Dendritic cell treated with granulocyte-macrophage colony-stimulating factor and Interleukin-4, amounts not matched to agents 40 ng/mL and 50 ng/mL, for 4 days (primary cell): ENCODE results near the gene CPNE9.

ENCODE experiments used
- H3K27ac Mint-ChIP-seq: one replicate; pipeline ENCODE4 v1.8.0; 2022; ENCODE audit warnings: mild to moderate bottlenecking, mixed read lengths
- H3K27me3 Mint-ChIP-seq: one replicate; pipeline ENCODE4 v1.8.0; 2022; ENCODE audit warnings: mild to moderate bottlenecking, mixed read lengths
- H3K36me3 Mint-ChIP-seq: one replicate; pipeline ENCODE4 v1.8.0; 2022; ENCODE audit warnings: low read depth, mixed read lengths
- H3K4me1 Mint-ChIP-seq: one replicate; pipeline ENCODE4 v1.8.0; 2022; ENCODE audit warnings: low read depth, mixed read lengths
- H3K4me3 Mint-ChIP-seq: one replicate; pipeline ENCODE4 v1.8.0; 2022; ENCODE audit warnings: mild to moderate bottlenecking, moderate library complexity, mixed read lengths
- H3K9me3 Mint-ChIP-seq: one replicate; pipeline ENCODE4 v1.8.0; 2022; ENCODE audit warnings: mixed read lengths
- intact Hi-C: fragments of 100-400 bp; cut with micrococcal nuclease; formaldehyde crosslinking; loops from one replicate; pipeline ENCODE4 v1.15.0; 2022

Gene CPNE9

DNA sequence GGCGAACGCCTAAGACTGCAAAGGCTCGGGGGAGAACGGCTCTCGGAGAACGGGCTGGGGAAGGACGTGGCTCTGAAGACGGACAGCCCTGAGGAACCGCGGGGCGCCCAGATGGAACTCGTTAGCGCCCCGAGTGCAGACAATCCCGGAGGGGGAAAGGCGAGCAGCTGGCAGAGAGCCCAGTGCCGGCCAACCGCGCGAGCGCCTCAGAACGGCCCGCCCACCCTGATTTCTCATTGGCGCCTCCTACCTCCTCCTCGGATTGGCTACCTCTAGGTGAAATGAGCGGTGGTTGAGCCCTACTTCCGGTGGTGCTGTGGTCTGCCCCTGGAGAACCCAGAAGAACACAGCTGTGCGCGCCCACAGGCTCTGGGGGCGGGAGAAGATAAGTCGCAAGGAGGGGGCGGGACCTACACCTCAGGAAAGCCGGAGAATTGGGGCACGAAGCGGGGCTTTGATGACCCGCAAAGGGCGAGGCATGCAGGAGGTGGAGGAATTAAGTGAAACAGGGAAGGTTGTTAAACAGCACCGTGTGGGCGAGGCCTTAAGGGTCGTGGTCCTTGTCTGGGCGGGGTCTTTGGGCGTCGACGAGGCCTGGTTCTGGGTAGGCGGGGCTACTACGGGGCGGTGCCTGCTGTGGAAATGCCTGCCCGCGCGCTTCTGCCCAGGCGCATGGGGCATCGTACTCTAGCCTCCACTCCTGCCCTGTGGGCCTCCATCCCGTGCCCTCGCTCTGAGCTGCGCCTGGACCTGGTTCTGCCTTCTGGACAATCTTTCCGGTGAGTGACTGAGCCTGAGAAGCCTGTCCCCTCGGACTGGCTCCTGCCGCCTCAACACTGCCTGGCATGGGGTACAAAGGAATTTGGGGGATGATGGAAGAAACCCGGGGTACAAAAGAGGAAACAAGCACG lies 46.3 kb downstream of the CPNE9 start, which contains the start of gene OGG1:
TSS of gene OGG1 (plus strand) at position 308 of the 911 bp plus-strand sequence. CDS start at position 643, 335 bp downstream.
- H3K4me3 Mint-ChIP-seq: peak within 1 kb of the TSS; percentile 85
- H3K9me3 Mint-ChIP-seq: no peaks in the 10 kb centered on the region
- intact Hi-C loops: loop anchor here (2.0 kb wide), 2 partner anchors 15 to 43 kb away; partner anchors contain the start of genes ARPC4 and TADA3
- peak within 1 kb of the TSS; percentile 92 for H3K27ac Mint-ChIP-seq
- H3K4me1 Mint-ChIP-seq: peaks cover 42% of the 10 kb centered on the region
- peaks cover 90% of the 10 kb centered on the region for H3K36me3 Mint-ChIP-seq
- no peaks in the 10 kb centered on the region for H3K27me3 Mint-ChIP-seq

DNA sequence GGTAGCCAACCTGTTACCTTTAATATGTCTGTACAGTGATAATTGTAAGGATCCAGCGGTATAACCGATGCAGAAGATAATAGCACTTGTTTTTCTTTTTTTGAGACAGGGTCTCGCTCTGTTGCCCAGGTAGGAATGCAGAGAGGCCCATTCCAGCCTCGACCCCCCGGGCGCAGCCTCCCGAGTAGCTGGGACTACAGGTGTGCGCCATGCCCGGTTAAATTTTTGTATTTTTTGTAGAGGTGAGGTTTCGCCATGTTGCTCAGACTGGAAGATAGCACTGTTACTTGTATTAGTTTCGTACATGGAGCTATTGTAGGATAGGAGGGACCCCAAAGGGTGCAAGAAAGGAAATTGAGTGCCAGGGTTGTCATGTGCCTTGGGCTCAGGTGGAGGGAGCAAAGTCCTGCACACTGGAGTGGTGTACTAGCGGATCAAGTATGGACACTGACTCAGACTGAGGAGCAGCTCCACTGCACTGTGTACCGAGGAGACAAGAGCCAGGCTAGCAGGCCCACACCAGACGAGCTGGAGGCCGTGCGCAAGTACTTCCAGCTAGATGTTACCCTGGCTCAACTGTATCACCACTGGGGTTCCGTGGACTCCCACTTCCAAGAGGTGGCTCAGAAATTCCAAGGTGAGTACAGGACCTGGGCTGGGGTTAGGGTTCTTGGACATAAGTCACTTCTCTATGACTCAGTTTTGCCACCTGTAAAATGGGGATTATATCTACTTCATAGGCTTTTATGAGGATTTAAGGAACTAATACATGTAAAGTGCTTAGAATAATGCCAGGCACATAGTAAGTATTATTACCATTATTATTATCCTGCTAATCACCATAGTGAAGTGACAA lies 47.2 kb downstream of the CPNE9 start:
- H3K36me3 Mint-ChIP-seq: peaks cover 88% of the 10 kb centered on the region
- H3K27ac Mint-ChIP-seq: peak overlapping the region; percentile 92
- intact Hi-C loops: loop anchor here (2.0 kb wide), 1 partner anchor 42 kb away; the partner anchor contains the start of genes ARPC4 and TADA3
- no peaks in the 10 kb centered on the region for H3K27me3 Mint-ChIP-seq
- peaks cover 47% of the 10 kb centered on the region for H3K4me1 Mint-ChIP-seq
- no peaks in the 10 kb centered on the region for H3K9me3 Mint-ChIP-seq
- peak overlapping the region; percentile 85 for H3K4me3 Mint-ChIP-seq

DNA sequence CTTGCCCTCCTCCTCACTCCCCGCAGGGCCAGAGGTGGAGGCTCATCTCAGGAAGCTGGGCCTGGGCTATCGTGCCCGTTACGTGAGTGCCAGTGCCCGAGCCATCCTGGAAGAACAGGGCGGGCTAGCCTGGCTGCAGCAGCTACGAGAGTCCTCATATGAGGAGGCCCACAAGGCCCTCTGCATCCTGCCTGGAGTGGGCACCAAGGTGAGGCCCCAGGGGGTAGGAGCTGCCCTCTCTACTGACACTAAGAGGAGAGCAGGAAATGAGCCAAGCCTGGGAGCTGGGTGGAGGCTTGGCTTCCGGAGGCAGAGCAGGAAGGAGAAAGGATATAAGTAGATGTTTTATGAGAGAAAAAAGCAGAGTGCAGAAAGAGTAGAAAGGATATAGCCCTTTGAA lies 51.0 kb downstream of the CPNE9 start:
- intact Hi-C loops: no loop called here
- no peak overlapping the region for H3K4me3 Mint-ChIP-seq
- H3K9me3 Mint-ChIP-seq: no peaks in the 10 kb centered on the region
- H3K27ac Mint-ChIP-seq: peak overlapping the region; percentile 6
- no peaks in the 10 kb centered on the region for H3K27me3 Mint-ChIP-seq
- H3K36me3 Mint-ChIP-seq: peaks cover 91% of the 10 kb centered on the region
- peaks cover 38% of the 10 kb centered on the region for H3K4me1 Mint-ChIP-seq

DNA sequence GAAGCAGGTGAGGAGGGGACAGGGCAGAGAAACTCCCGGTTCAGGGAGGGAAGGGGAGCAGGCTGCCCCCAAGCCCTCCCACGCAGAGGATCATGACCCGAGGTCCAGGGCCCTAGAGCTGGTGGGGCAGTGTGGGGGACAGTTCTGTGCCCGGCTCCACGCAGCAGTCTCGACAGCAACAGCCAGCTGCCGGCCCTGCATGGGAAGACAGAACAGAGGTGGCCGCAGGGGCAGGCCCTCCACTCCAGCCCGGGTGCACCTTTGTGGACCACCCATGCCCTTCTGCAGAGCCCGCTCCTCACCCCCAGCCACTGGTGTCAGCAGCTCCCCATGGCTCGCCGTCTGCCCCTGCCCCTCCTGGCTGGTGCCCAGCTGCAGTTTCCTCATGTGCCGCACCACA lies 53.8 kb downstream of the CPNE9 start:
- peaks cover 96% of the 10 kb centered on the region for H3K36me3 Mint-ChIP-seq

DNA sequence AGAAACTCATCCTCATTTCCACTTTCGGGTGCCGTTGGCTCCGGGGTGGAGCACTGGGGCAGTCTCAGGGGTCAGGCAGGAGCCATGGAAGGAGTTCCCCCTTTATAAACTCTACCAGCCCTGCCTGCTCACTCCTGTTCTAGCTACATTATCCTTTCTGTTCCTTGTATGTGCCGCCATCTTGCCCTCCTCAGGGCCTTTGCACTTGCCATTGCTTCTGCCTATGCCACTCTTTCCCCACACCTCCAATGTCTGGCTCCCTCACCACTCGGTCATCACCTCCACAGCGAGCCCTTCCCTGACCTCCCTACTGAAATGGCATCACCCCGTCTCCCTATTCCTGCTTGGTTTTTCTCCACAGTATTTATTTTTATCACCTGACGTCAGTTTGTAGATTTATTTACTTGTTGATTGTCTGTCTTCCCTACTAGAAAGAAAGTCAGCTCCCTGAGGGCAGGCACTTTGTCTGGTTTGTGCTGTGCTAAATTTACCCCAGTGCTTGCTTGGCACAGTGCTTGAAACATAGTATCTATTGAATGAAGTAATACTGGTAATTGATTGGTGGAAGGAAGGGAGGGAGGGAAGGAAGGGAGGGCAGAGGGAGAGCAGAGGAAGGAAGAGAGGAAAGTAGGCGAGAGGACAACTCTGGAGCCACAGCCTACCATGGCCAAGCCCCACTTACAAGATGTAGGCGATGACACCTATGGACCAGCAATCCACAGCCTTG lies 57.3 kb downstream of the CPNE9 start:
- Mint-ChIP-seq H3K27me3 (no peaks in the 10 kb centered on the region), H3K27ac (no peak overlapping the region), H3K4me3 (no peak overlapping the region), H3K4me1 (peaks cover 21% of the 10 kb centered on the region), H3K9me3 (no peaks in the 10 kb centered on the region), H3K36me3 (peaks cover 100% of the 10 kb centered on the region)
- intact Hi-C loops: no loop called here

More for the DNA sequence above, 53.8 kb downstream of the CPNE9 start:
- peaks cover 30% of the 10 kb centered on the region for H3K4me1 Mint-ChIP-seq
- no peaks in the 10 kb centered on the region for H3K27me3 Mint-ChIP-seq
- intact Hi-C loops: no loop called here
- no peaks in the 10 kb centered on the region for H3K9me3 Mint-ChIP-seq
- H3K4me3 Mint-ChIP-seq: no peak overlapping the region
- no peak overlapping the region for H3K27ac Mint-ChIP-seq

DNA sequence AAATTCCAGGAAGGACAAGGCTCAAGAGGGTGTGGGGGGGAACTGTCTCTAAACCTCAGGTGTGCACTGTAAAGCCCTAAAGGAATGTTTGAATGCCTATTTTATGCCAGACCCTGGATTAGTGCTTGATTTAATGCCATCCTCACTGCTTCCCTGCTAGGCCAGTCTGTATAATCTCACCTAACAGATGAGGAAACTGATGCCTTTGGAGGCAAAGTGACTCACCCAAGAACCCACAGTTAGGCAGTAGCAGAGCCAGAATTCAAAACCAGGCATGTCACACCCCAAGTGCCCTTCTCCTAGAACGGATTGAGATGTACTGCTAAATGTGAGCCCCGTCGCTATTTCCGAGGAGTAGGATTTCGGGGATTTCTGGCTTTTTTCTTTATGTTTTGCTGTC lies 58.3 kb downstream of the CPNE9 start:
- H3K27me3 Mint-ChIP-seq: no peaks in the 10 kb centered on the region
- peaks cover 100% of the 10 kb centered on the region for H3K36me3 Mint-ChIP-seq
- H3K27ac Mint-ChIP-seq: no peak overlapping the region
- intact Hi-C loops: no loop called here
- H3K4me3 Mint-ChIP-seq: no peak overlapping the region
- H3K9me3 Mint-ChIP-seq: no peaks in the 10 kb centered on the region
- peaks cover 28% of the 10 kb centered on the region for H3K4me1 Mint-ChIP-seq

DNA sequence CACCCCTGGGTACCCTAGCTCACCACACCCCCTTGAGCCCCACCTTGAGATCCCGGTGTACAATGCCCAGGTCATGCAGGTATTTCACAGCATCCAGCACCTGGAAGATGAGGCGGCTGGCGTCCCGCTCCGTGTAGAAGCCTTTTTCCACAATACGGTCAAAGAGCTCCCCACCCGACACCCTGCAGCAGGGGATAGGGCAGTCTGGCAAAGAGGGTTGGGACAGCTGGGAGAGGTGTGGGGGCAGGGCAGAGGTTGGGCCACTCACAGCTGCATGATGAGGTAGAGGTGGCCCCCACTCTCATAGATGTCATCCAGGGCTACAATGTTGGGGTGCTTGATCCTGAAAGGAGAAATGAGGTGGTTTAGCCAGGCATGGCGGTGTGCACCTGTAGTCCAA lies 59.2 kb downstream of the CPNE9 start:
- Mint-ChIP-seq H3K36me3 (peaks cover 95% of the 10 kb centered on the region), H3K27me3 (no peaks in the 10 kb centered on the region), H3K4me3 (no peak overlapping the region), H3K27ac (no peak overlapping the region), H3K4me1 (peaks cover 37% of the 10 kb centered on the region), H3K9me3 (no peaks in the 10 kb centered on the region)
- intact Hi-C loops: no loop called here

DNA sequence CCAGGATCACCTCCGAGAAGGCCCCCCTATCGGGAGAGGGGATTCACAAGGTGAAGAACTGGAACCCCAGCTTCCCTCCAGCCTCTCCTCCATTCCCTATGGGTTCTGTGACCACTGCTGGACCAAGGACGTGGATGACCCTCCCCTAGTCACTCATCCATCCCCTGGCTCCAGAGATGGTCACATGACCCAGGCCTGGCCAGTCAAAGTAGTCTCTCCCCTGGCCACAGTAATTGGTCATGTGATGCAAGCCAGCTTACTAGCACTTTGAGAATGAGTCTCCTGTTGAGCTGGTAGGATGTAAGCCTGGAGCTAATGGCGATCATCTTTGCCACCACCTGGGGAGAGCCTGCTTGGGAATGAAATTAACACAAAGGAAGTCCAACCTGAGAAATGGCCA lies 62.2 kb downstream of the CPNE9 start:
- Mint-ChIP-seq H3K36me3 (peaks cover 85% of the 10 kb centered on the region), H3K4me3 (no peak overlapping the region), H3K27me3 (peaks cover 6% of the 10 kb centered on the region), H3K27ac (no peak overlapping the region), H3K4me1 (peaks cover 52% of the 10 kb centered on the region), H3K9me3 (no peaks in the 10 kb centered on the region)
- intact Hi-C loops: no loop called here

DNA sequence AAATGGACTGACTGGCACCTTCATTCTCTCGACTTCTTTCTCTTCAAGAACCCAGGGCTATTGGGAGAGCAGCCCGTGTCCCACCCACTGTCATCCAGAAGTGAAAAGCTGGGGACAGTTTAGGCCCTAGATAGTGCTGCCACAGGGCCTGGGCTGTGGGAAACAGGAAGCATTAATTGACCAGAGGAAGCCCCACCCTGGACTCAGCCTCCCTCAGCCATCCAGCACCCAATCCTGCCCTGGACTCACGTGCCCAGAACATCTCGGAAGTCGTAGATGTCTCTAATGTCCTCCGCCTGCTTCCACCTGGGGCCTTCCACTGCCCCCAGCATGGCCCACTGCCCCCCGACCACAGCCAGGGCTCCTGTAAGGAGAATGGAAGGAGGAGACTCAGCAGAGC lies 63.8 kb downstream of the CPNE9 start:
- Mint-ChIP-seq H3K4me1 (peaks cover 60% of the 10 kb centered on the region), H3K27me3 (peaks cover 7% of the 10 kb centered on the region), H3K36me3 (peaks cover 69% of the 10 kb centered on the region), H3K9me3 (no peaks in the 10 kb centered on the region), H3K27ac (peak overlapping the region; percentile 63), H3K4me3 (peak overlapping the region; percentile 83)
- intact Hi-C loops: no loop called here

DNA sequence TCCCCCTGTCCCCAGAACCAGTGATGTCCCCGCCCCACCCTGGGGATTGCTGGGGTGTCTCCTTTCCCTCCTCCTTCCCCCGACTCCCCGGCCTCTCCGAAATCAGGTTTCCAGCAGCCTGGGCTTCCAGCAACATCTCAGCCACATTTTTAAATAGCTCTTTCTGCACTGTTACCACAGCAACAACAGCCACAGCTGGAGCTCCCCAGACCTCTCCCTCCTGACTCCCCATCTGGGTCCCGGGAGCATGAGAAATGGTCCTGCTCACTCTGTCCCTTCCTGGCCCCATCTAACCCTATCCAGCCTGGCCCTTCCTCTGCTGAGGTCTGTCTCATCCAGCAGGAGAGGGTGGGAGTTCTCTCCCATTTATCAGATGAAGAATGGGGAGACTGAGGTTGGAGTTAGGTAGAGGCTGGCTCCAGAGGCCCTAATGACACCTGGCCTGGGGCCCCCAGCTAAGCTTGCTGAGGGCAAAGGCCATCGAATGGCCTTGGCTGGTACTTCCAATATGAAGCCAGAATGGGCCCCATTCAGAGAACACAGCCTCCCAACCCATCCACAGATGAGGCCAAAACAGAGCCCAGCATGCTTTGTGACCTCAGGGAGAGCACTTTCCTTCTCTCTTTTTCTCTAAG lies 64.6 kb downstream of the CPNE9 start:
- H3K4me3 Mint-ChIP-seq: peak overlapping the region; percentile 83
- H3K36me3 Mint-ChIP-seq: peaks cover 61% of the 10 kb centered on the region
- no peaks in the 10 kb centered on the region for H3K9me3 Mint-ChIP-seq
- intact Hi-C loops: no loop called here
- H3K27ac Mint-ChIP-seq: peak overlapping the region; percentile 63
- H3K4me1 Mint-ChIP-seq: peaks cover 64% of the 10 kb centered on the region
- peaks cover 10% of the 10 kb centered on the region for H3K27me3 Mint-ChIP-seq

DNA sequence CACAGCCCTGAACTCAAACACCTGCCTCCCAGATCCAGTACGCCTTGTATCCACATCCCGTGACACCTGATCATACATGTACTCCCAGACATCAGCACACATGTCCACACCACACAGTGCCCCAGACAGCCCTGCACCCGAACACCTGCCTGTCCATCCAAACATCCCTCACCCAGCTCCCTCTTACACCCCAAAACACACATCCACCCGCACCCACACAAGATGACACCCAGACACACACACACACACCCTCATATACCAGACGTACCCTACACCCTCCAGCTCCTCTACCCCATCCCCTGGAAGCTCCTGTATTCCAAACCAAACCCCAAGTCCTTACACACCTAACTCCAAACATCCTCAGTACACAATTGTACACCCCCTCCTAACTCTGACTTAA lies 65.4 kb downstream of the CPNE9 start:
- Mint-ChIP-seq H3K27me3 (peaks cover 10% of the 10 kb centered on the region), H3K9me3 (no peaks in the 10 kb centered on the region), H3K4me3 (peak overlapping the region; percentile 83), H3K27ac (peak overlapping the region; percentile 73), H3K36me3 (peaks cover 53% of the 10 kb centered on the region), H3K4me1 (peaks cover 68% of the 10 kb centered on the region)
- intact Hi-C loops: no loop called here

DNA sequence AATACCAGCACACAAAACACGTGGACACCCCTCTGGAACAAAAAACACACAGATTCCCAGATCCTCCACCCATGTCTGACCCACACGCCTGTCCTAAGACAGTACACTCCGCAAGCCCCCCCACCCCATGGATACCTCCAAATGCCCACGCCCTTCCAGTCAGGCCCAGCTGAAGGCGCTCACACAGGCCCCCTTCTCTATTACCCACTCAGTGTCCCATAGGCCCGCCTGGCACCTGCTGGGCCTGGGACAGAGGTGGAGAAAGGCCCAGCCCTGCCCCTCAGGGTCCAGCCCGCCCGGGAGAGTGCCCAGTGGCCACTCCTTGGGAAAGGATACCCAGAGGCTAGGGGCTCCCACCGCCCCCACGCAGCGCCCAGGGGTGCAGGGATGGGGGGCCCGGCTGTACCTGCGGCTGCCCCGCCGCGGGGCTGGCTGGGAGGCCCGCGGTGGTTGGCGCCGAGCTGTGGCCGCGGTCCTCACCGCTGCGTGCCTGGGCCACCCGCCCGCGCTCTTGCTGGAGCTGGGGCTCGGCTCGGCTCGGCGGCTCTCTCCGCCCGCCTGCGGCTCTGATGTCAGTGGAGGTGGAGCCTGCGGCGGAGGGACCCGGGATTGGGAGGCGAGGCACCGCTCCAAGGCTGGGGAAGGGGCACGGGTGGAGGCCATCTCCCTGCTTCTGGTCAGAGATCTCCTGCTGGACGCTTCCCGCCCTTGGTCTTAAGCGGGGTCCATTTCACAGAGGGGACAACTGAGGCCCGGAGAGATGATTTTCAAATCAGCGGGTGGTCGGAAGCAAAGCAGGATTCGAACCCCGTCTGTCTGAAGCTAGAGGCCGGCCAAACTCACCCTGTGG lies 66.0 kb downstream of the CPNE9 start, which contains the start of gene CAMK1:
TSS of gene CAMK1 (minus strand) at position 522 of the 850 bp plus-strand sequence. CDS start 2,198 bp downstream, outside the sequence.
- peaks cover 47% of the 10 kb centered on the region for H3K36me3 Mint-ChIP-seq
- H3K4me1 Mint-ChIP-seq: peaks cover 69% of the 10 kb centered on the region
- peak within 1 kb of the TSS; percentile 73 for H3K27ac Mint-ChIP-seq
- H3K27me3 Mint-ChIP-seq: peaks cover 10% of the 10 kb centered on the region
- intact Hi-C loops: no loop called here
- H3K4me3 Mint-ChIP-seq: peak within 1 kb of the TSS; percentile 83
- H3K9me3 Mint-ChIP-seq: no peaks in the 10 kb centered on the region
